OCI-LY1 (cell line): Measurements from ENCODE around the gene CCT3.

Experiments
- H2AFZ ChIP-seq: fragments of 200-600 bp; sonication (generic), shearing (Covaris generic); 2 replicates; pipeline ENCODE4 v1.6.0; 2014; ENCODE audit warnings: antibody characterized with exemption, mild to moderate bottlenecking, low read length
- H3F3A ChIP-seq: fragments of 200-600 bp; sonication (generic), shearing (Covaris generic); 2 replicates; pipeline ENCODE4 v1.6.0; 2014; ENCODE audit warnings: mild to moderate bottlenecking, antibody characterized with exemption, low read length, moderate library complexity; ENCODE audit not compliant: insufficient read depth
- H3K27ac ChIP-seq: fragments of 200-600 bp; sonication (generic); 2 replicates; pipeline ENCODE4 v1.5.1; 2014; ENCODE audit warnings: low read length, mixed run types, mild to moderate bottlenecking, low read depth; ENCODE audit not compliant: poor library complexity, severe bottlenecking
- H3K27me3 ChIP-seq: fragments of 200-600 bp; sonication (generic); 2 replicates; pipeline ENCODE4 v1.6.0; 2014; ENCODE audit warnings: antibody characterized with exemption, mild to moderate bottlenecking, low read length, moderate library complexity; ENCODE audit not compliant: insufficient read depth
- H3K36me3 ChIP-seq: fragments of 200-600 bp; sonication (generic); 2 replicates; pipeline ENCODE4 v1.6.1; 2014; ENCODE audit warnings: mild to moderate bottlenecking, antibody characterized with exemption, low read length, moderate library complexity, mixed read lengths; ENCODE audit not compliant: insufficient read depth
- H3K4me1 ChIP-seq: fragments of 200-600 bp; sonication (generic); 2 replicates; pipeline ENCODE4 v1.5.1; 2014; ENCODE audit warnings: mild to moderate bottlenecking, low read length, moderate library complexity; ENCODE audit not compliant: insufficient read depth, severe bottlenecking
- H3K4me2 ChIP-seq: fragments of 200-600 bp; sonication (generic), shearing (Covaris generic); 2 replicates; pipeline ENCODE4 v1.6.1; 2014; ENCODE audit warnings: low read length
- H3K4me3 ChIP-seq: fragments of 200-600 bp; sonication (generic); 2 replicates; pipeline ENCODE4 v1.5.1; 2014; ENCODE audit warnings: low read length, low read depth, mild to moderate bottlenecking, mixed read lengths; ENCODE audit not compliant: poor library complexity, severe bottlenecking
- H3K79me2 ChIP-seq: fragments of 200-600 bp; shearing (Covaris generic); 2 replicates; pipeline ENCODE4 v1.6.1; 2016; ENCODE audit warnings: mixed run types, low read length, mixed read lengths; ENCODE audit not compliant: insufficient read depth
- H3K9ac ChIP-seq: fragments of 200-600 bp; sonication (generic), shearing (Covaris generic); 2 replicates; pipeline ENCODE4 v1.6.1; 2014; ENCODE audit warnings: mild to moderate bottlenecking, low read length, mixed read lengths
- H3K9me2 ChIP-seq: fragments of 200-600 bp; sonication (generic), shearing (Covaris generic); 2 replicates; pipeline ENCODE4 v1.6.1; 2014; ENCODE audit warnings: low read depth, mild to moderate bottlenecking, low read length, mixed read lengths
- H3K9me3 ChIP-seq: fragments of 200-600 bp; shearing (Covaris generic); 2 replicates; pipeline ENCODE4 v1.6.1; 2014; ENCODE audit warnings: low read length, mixed read lengths
- H4K20me1 ChIP-seq: fragments of 200-600 bp; sonication (generic), shearing (Covaris generic); 2 replicates; pipeline ENCODE4 v1.6.0; 2016; ENCODE audit warnings: mild to moderate bottlenecking, low read length; ENCODE audit not compliant: insufficient read depth
- EZH2 ChIP-seq: fragments of 200-600 bp; sonication (generic), shearing (Covaris generic); IDR thresholded peaks from 2 replicates; pipeline ENCODE4 v1.8.0; 2017; ENCODE audit warnings: borderline replicate concordance, mixed run types, mild to moderate bottlenecking, antibody characterized with exemption, low read length, moderate library complexity, mixed read lengths
- TF ChIP-seq, protein P1 (sequence below): fragments of 200-600 bp; sonication (generic), shearing (Covaris generic); IDR thresholded peaks from 2 replicates; pipeline ENCODE4 v1.5.1; 2017; ENCODE audit warnings: mild to moderate bottlenecking, antibody characterized with exemption, low read length, moderate library complexity, mixed read lengths

Gene CCT3

DNA sequence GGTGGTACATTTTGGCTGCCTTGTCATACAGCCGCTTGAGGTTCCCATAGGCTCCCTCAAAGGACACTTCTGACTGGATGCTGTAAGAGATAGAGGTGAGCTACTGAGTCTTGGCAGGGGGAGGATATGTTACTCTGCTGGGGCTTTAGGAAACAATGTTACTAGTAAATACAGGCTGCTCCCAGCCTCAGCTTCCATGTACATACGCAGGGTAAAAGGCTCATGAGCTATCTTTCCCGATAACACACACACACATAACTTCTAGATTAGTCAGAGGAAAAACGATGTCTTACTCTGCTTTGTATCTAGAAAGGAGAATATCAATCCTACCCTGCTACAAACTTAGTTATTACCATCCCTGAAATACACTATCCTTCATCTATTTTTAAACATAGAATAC is 69.8 kb downstream of the CCT3 start:
- Histone ChIP-seq H2AFZ (no peak overlapping the region), H3K36me3 (peaks cover 91% of the 10 kb centered on the region), H3F3A (no peaks in the 10 kb centered on the region), H3K9ac (no peak overlapping the region), H3K4me2 (no peak overlapping the region), H3K4me3 (no peak overlapping the region), H3K79me2 (no peaks in the 10 kb centered on the region), H4K20me1 (no peaks in the 10 kb centered on the region), H3K4me1 (no peaks in the 10 kb centered on the region), H3K27ac (no peak overlapping the region), H3K9me3 (no peaks in the 10 kb centered on the region), H3K27me3 (no peaks in the 10 kb centered on the region), H3K9me2 (no peaks in the 10 kb centered on the region)
- TF ChIP-seq EZH2, result no peak
- TF ChIP-seq, protein P1, sequence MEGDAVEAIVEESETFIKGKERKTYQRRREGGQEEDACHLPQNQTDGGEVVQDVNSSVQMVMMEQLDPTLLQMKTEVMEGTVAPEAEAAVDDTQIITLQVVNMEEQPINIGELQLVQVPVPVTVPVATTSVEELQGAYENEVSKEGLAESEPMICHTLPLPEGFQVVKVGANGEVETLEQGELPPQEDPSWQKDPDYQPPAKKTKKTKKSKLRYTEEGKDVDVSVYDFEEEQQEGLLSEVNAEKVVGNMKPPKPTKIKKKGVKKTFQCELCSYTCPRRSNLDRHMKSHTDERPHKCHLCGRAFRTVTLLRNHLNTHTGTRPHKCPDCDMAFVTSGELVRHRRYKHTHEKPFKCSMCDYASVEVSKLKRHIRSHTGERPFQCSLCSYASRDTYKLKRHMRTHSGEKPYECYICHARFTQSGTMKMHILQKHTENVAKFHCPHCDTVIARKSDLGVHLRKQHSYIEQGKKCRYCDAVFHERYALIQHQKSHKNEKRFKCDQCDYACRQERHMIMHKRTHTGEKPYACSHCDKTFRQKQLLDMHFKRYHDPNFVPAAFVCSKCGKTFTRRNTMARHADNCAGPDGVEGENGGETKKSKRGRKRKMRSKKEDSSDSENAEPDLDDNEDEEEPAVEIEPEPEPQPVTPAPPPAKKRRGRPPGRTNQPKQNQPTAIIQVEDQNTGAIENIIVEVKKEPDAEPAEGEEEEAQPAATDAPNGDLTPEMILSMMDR, result no peak

GRCh38 chr1:156266051-156266450 is 72.0 kb downstream of the CCT3 start:
- Histone ChIP-seq H3K4me3 (no peak overlapping the region), H3K9ac (no peak overlapping the region), H3K27ac (no peak overlapping the region), H3K27me3 (no peaks in the 10 kb centered on the region), H3K4me2 (no peak overlapping the region), H4K20me1 (no peaks in the 10 kb centered on the region), H3K9me3 (no peaks in the 10 kb centered on the region), H2AFZ (no peak overlapping the region), H3K79me2 (no peaks in the 10 kb centered on the region), H3K4me1 (no peaks in the 10 kb centered on the region), H3K9me2 (no peaks in the 10 kb centered on the region), H3F3A (no peaks in the 10 kb centered on the region), H3K36me3 (peaks cover 88% of the 10 kb centered on the region)
- TF ChIP-seq, protein P1, result no peak
- TF ChIP-seq EZH2, result no peak

GRCh38 chr1:156263288-156263655 is 74.8 kb downstream of the CCT3 start:
- H4K20me1 ChIP-seq, result no peaks in the 10 kb centered on the region
- H3K4me3 ChIP-seq, result no peak overlapping the region
- H3F3A ChIP-seq, result no peaks in the 10 kb centered on the region
- no peak overlapping the region for H2AFZ ChIP-seq
- H3K9me2 ChIP-seq, result no peaks in the 10 kb centered on the region
- no peaks in the 10 kb centered on the region for H3K9me3 ChIP-seq
- H3K9ac ChIP-seq, result no peak overlapping the region
- no peak overlapping the region for H3K4me2 ChIP-seq
- peaks cover 93% of the 10 kb centered on the region for H3K36me3 ChIP-seq
- H3K27me3 ChIP-seq, result no peaks in the 10 kb centered on the region
- TF ChIP-seq, protein P1, result no peak
- no peak for TF ChIP-seq EZH2
- H3K4me1 ChIP-seq, result no peaks in the 10 kb centered on the region
- H3K27ac ChIP-seq, result no peak overlapping the region
- no peaks in the 10 kb centered on the region for H3K79me2 ChIP-seq
